Endothelial cell (in vitro differentiated cells): ENCODE results near the gene SRC. TPM values are rescaled to one million over a fixed set of nuclear protein-coding genes. Genes with fewer than 3 reads are reported as not detected.

Source experiments
- DNase-seq: peaks from one replicate; pipeline ENCODE4 v3.0.0; 2021; ENCODE audit warnings: low spot score
- H3K27ac Mint-ChIP-seq: one replicate; pipeline ENCODE4 v1.8.0; 2021; ENCODE audit warnings: mixed read lengths, inconsistent platforms; ENCODE audit not compliant: unreplicated experiment
- H3K27me3 Mint-ChIP-seq: one replicate; pipeline ENCODE4 v1.8.0; 2021; ENCODE audit warnings: mild to moderate bottlenecking, moderate library complexity, mixed read lengths, inconsistent platforms; ENCODE audit not compliant: unreplicated experiment
- H3K36me3 Mint-ChIP-seq: one replicate; pipeline ENCODE4 v1.8.0; 2021; ENCODE audit warnings: mild to moderate bottlenecking, low read depth, mixed read lengths, inconsistent platforms; ENCODE audit not compliant: unreplicated experiment
- H3K4me1 Mint-ChIP-seq: one replicate; pipeline ENCODE4 v1.8.0; 2021; ENCODE audit warnings: mild to moderate bottlenecking, mixed read lengths, inconsistent platforms; ENCODE audit not compliant: unreplicated experiment
- H3K4me3 Mint-ChIP-seq: one replicate; pipeline ENCODE4 v1.8.0; 2021; ENCODE audit warnings: mild to moderate bottlenecking, mixed read lengths, inconsistent platforms; ENCODE audit not compliant: unreplicated experiment
- H3K9me3 Mint-ChIP-seq: one replicate; pipeline ENCODE4 v1.8.0; 2021; ENCODE audit warnings: mixed read lengths, inconsistent platforms; ENCODE audit not compliant: unreplicated experiment
- total RNA-seq: library from RNA; stranded (reverse); fragmentation: NEBNext Ultra II Directional; extraction: Animal tissue kit (Norgen Biotek cat#: 25700); gene quantifications from one replicate; pipeline ENCODE4 v1.2.1, GENCODE V29; 2021; ENCODE audit not compliant: unreplicated experiment
- TF ChIP-seq, protein P1 (sequence below): fragments of 200-600 bp; sonication (generic); IDR thresholded peaks from one replicate; pipeline ENCODE4 v1.5.0; 2021; ENCODE audit warnings: antibody characterized with exemption; ENCODE audit not compliant: unreplicated experiment

SRC gene
- total RNA-seq, 1 donor from 2014 or later = 60.8 TPM

DNA sequence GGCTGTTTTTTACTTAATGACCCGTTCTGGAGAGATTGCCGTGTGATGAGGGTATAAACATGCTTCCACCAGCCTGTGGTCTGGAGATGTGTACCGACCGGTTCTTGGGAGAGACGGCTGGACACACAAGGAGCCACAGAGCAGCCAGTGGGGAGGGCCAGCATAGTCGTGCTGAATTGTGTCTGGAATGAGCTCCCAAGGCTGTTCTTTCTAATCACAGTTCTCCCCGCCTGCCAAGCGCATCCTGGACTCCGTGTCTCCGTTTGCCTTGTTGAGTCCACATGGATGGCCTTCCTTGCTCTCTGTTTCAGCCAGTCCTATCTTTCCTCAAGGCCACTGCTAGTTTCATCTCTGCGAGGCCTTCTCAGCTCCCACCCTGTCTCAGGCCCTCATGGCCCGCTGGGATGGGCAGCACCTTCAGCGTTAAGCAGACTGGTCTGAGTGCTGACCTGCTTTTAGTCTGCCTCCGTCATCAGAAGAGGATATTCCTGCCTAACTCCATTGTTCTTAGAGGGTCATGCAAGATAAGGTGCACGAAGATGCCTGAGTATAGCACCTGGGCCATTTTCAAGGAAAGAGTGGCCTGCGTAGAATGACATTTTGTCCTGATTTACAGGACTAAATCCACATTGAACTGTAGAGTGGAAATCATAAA is 35.9 kb upstream of the SRC start:
- H3K9me3 Mint-ChIP-seq = no peaks in the 10 kb centered on the region
- no peak for DNase-seq
- peak overlapping the region; percentile 67 for H3K4me3 Mint-ChIP-seq
- peaks cover 46% of the 10 kb centered on the region for H3K36me3 Mint-ChIP-seq
- peaks cover 3% of the 10 kb centered on the region for H3K27me3 Mint-ChIP-seq
- TF ChIP-seq, protein P1, sequence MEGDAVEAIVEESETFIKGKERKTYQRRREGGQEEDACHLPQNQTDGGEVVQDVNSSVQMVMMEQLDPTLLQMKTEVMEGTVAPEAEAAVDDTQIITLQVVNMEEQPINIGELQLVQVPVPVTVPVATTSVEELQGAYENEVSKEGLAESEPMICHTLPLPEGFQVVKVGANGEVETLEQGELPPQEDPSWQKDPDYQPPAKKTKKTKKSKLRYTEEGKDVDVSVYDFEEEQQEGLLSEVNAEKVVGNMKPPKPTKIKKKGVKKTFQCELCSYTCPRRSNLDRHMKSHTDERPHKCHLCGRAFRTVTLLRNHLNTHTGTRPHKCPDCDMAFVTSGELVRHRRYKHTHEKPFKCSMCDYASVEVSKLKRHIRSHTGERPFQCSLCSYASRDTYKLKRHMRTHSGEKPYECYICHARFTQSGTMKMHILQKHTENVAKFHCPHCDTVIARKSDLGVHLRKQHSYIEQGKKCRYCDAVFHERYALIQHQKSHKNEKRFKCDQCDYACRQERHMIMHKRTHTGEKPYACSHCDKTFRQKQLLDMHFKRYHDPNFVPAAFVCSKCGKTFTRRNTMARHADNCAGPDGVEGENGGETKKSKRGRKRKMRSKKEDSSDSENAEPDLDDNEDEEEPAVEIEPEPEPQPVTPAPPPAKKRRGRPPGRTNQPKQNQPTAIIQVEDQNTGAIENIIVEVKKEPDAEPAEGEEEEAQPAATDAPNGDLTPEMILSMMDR = no peak
- H3K4me1 Mint-ChIP-seq = peaks cover 19% of the 10 kb centered on the region
- H3K27ac Mint-ChIP-seq = peak overlapping the region; percentile 42

DNA sequence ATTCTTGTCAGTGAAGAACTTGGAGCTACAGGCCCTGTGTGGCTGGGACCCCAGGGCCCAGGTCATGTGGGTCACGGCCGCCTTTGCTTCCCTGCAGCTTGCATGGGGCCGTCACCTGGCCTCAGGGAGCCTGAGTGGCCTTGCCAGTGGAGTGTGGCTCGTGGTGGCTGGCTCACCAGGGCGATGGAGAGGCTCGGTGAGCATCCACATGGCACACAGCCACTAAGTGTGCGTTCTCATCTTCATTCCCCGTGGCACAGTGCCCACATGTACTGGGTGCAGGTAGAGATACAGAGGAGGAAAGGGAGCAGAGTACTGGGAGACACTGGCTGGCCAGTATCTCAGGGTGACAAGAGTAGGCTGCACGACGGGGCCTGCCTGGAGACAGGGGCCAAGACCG is 35.0 kb upstream of the SRC start:
- Mint-ChIP-seq H3K36me3 (peaks cover 44% of the 10 kb centered on the region), H3K4me3 (no peak overlapping the region), H3K4me1 (peaks cover 19% of the 10 kb centered on the region), H3K27ac (no peak overlapping the region), H3K27me3 (peaks cover 5% of the 10 kb centered on the region), H3K9me3 (no peaks in the 10 kb centered on the region)
- TF ChIP-seq, protein P1 = no peak
- no peak for DNase-seq

DNA sequence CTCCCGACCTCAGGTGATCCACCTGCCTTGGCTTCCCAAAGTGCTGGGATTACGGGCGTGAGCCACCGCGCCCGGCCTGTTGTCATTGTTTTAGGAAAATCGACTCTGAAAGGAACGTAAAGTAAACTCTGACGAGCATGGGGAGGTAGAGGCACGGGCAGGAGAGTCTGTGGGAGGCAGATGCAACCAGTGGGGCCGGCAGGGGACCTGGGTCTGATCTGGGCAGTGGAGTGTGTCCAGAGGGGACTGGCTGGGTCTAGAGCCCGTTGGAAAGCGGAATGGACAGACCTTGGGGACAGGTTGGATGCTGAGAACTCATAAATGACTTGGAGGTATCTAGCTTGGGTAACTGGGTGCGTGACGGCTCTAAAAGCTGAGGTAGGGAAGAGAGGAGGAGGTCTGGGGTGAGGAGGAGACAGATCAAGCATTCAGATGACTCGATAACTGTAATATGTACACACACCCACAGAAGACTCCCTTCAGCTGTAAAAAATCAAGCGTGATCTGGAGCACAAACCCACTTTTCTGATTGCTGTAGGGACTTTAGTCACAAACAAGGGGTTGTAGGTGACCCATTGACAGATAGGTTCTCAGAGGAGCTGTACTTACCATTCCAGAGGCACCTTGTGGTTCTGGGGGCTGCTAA is 34.1 kb upstream of the SRC start:
- peak overlapping the region; percentile 58 for H3K27ac Mint-ChIP-seq
- peaks cover 26% of the 10 kb centered on the region for H3K4me1 Mint-ChIP-seq
- H3K9me3 Mint-ChIP-seq = no peaks in the 10 kb centered on the region
- peaks cover 5% of the 10 kb centered on the region for H3K27me3 Mint-ChIP-seq
- DNase-seq = no peak
- peak overlapping the region; percentile 7 for H3K4me3 Mint-ChIP-seq
- peaks cover 44% of the 10 kb centered on the region for H3K36me3 Mint-ChIP-seq
- TF ChIP-seq, protein P1 = no peak

- Mint-ChIP-seq H3K27ac (peak overlapping the region; percentile 25), H3K4me1 (peaks cover 35% of the 10 kb centered on the region), H3K27me3 (peaks cover 5% of the 10 kb centered on the region), H3K4me3 (peak overlapping the region; percentile 19), H3K9me3 (no peaks in the 10 kb centered on the region), H3K36me3 (peaks cover 35% of the 10 kb centered on the region)
- TF ChIP-seq, protein P1 = no peak
- no peak for DNase-seq
Measured at GRCh38 chr20:37313546-37314091, 32.3 kb upstream of the SRC start.

DNA sequence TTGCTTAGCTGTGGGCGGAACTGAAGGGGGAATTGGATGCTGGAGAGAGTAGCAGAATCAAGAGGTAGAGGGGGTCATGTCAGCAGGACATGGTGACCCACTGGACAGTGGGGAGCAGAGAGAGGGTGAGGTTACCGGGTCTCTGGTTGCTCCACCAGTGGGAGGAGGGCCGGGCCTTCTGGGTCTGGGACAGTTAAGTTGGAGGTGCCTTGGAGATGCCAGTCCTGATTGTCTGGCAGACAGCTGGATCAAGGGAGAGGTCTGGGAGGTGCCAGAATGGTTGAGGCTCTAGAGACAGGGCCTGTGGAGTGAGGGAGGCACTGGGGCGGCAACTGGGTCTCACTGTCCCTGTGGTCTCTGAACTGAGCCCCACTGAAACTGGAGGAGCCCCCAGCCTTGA is 31.8 kb upstream of the SRC start:
- peaks cover 30% of the 10 kb centered on the region for H3K36me3 Mint-ChIP-seq
- DNase-seq = no peak
- peaks cover 36% of the 10 kb centered on the region for H3K4me1 Mint-ChIP-seq
- peak overlapping the region; percentile 19 for H3K4me3 Mint-ChIP-seq
- TF ChIP-seq, protein P1 = no peak
- H3K27ac Mint-ChIP-seq = peak overlapping the region; percentile 64
- H3K9me3 Mint-ChIP-seq = no peaks in the 10 kb centered on the region
- peaks cover 5% of the 10 kb centered on the region for H3K27me3 Mint-ChIP-seq
